Gastrocnemius medialis (tissue), 4 donors: ENCODE data around the gene KLHL15.

Experiments
- CTCF ChIP-seq, 5 experiments: fragments of 450-650 bp in 3 of 5; fragments of 200-600 bp in 2 of 5; sonication (generic) in 2 of 5; IDR thresholded peaks in 4 of 5; conservative IDR thresholded peaks in 1 of 5; 1 replicate in 4 of 5; 2 replicates in 1 of 5; pipeline ENCODE4 v1.5.1; 2016 to 2019; ENCODE audit warnings: antibody characterized with exemption in 5 of 5, mild to moderate bottlenecking in 3 of 5, moderate library complexity in 3 of 5
- POLR2A ChIP-seq, 2 donors: fragments of 450-650 bp; IDR thresholded peaks; one replicate each; pipeline ENCODE4 v1.6.1; 2017; ENCODE audit warnings: antibody characterized with exemption in 2 of 2, mild to moderate bottlenecking in 2 of 2, moderate library complexity in 2 of 2

GRCh38 chrX:24030597-24030996 is 3.6 kb upstream of the KLHL15 start:
- TF ChIP-seq CTCF (IDR thresholded peaks at IDR 0.05 in 4 of 5, conservative IDR thresholded peaks at IDR 0.05 in 1 of 5) (no peak), POLR2A (IDR thresholded peaks at IDR 0.05) (no peak)
